BJ (cell line): ENCODE data around the gene MAP7. TPM values are rescaled to one million over a fixed set of nuclear protein-coding genes. Genes with fewer than 3 reads are reported as not detected.

Experiments
- CTCF ChIA-PET: fragments of 350-600 bp; formaldehyde crosslinking; extraction: SDS; loops from one replicate; lab custom pipeline; 2021; ENCODE audit warnings: antibody characterized with exemption, inconsistent platforms; lab: Yijun Ruan, JAX
- POLR2A ChIA-PET: fragments of 300-600 bp; sonication (Branson Sonifier 250); formaldehyde crosslinking; extraction: SDS; loops from one replicate; lab custom pipeline; 2021; ENCODE audit warnings: antibody characterized with exemption; lab: Charles Lee
- DNase-seq: peaks from one replicate; pipeline ENCODE4 v3.0.0-alpha.2; 2011; ENCODE audit warnings: low read depth
- H3K27me3 ChIP-seq: 2 replicates; pipeline ENCODE4 v1.6.0; 2011; ENCODE audit warnings: low read length; ENCODE audit not compliant: control insufficient read depth, insufficient read depth
- H3K36me3 ChIP-seq: 2 replicates; pipeline ENCODE4 v1.5.1; 2011; ENCODE audit warnings: low read length; ENCODE audit not compliant: control insufficient read depth, insufficient read depth
- H3K4me3 ChIP-seq: 2 replicates; pipeline ENCODE4 v1.5.1; 2011; ENCODE audit warnings: low read depth, mild to moderate bottlenecking, control low read depth, low read length
- polyA plus RNA-seq: library from polyadenylated mRNA; depleted of rRNA; stranded (reverse); fragments of >200 nt; gene quantifications from 2 replicates; pipeline ENCODE4 v1.2.3, GENCODE V29; 2011; rRNA removed
- small RNA-seq: library from RNA; depleted of rRNA; stranded (forward); fragments of <200 nt; gene quantifications from one replicate; pipeline ENCODE3, GENCODE V24; 2012; ENCODE audit warnings: low replicate concordance, low read depth; ENCODE audit not compliant: insufficient read length
- TF ChIP-seq, protein P1 (sequence below): IDR thresholded peaks from 2 replicates; pipeline ENCODE4 v1.5.1; 2011; ENCODE audit warnings: low read depth, mild to moderate bottlenecking, control low read depth, inconsistent platforms, low read length, moderate library complexity; ENCODE audit not compliant: insufficient read depth

Gene MAP7
- polyA plus RNA-seq, 1 experiment = 0.45 TPM

- TF ChIP-seq, protein P1, sequence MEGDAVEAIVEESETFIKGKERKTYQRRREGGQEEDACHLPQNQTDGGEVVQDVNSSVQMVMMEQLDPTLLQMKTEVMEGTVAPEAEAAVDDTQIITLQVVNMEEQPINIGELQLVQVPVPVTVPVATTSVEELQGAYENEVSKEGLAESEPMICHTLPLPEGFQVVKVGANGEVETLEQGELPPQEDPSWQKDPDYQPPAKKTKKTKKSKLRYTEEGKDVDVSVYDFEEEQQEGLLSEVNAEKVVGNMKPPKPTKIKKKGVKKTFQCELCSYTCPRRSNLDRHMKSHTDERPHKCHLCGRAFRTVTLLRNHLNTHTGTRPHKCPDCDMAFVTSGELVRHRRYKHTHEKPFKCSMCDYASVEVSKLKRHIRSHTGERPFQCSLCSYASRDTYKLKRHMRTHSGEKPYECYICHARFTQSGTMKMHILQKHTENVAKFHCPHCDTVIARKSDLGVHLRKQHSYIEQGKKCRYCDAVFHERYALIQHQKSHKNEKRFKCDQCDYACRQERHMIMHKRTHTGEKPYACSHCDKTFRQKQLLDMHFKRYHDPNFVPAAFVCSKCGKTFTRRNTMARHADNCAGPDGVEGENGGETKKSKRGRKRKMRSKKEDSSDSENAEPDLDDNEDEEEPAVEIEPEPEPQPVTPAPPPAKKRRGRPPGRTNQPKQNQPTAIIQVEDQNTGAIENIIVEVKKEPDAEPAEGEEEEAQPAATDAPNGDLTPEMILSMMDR = no peak
- Histone ChIP-seq H3K27me3 (no peaks in the 10 kb centered on the region; the same call in none of the 2 replicates), H3K36me3 (no peaks in the 10 kb centered on the region), H3K4me3 (no peak overlapping the region)
- ChIA-PET POLR2A (no interaction called here), CTCF (interaction anchor here (0.7 kb wide), 1 partner anchor 8 kb away, joined by 3 read pairs; no protein-coding TSS in a partner anchor)
- no peak for DNase-seq
These were observed 242.9 kb downstream of the MAP7 start for GRCh38 chr6:136307351-136307750.

- Histone ChIP-seq H3K36me3 (no peaks in the 10 kb centered on the region), H3K27me3 (no peaks in the 10 kb centered on the region; the same call in 1 of the 2 replicates), H3K4me3 (no peak overlapping the region)
- TF ChIP-seq, protein P1 = no peak
- no peak for DNase-seq
- ChIA-PET CTCF (no interaction called here), POLR2A (no interaction called here)
These were observed 243.8 kb downstream of the MAP7 start for GRCh38 chr6:136306466-136306865.

DNA sequence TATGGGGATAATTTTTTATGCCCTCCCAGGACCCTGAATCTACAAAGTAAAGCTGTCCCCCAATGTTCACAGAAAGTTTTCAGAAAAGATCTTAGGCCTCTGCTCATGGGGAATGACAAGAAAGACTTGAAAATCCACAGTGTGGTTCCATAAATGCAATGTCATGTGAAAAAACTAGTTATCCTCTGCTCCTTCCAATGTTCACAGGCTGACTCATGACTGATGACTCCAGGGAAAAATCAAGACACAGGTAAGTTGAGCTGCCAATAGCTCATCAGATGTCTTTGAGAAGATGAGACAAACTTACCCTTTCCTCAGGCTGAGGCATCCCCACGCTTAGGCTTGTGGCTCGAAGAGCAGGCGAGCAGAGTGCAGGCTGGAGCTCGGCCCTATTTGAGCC lies 245.8 kb downstream of the MAP7 start:
- TF ChIP-seq, protein P1 = no peak
- DNase-seq = no peak
- ChIA-PET CTCF (interaction anchor here (0.6 to 1.8 kb wide), 2 partner anchors 13 to 51 kb away, joined by 3 to 5 read pairs; no protein-coding TSS in a partner anchor), POLR2A (no interaction called here)
- Histone ChIP-seq H3K4me3 (no peak overlapping the region), H3K36me3 (no peaks in the 10 kb centered on the region), H3K27me3 (no peaks in the 10 kb centered on the region; the same call in 1 of the 2 replicates)

DNA sequence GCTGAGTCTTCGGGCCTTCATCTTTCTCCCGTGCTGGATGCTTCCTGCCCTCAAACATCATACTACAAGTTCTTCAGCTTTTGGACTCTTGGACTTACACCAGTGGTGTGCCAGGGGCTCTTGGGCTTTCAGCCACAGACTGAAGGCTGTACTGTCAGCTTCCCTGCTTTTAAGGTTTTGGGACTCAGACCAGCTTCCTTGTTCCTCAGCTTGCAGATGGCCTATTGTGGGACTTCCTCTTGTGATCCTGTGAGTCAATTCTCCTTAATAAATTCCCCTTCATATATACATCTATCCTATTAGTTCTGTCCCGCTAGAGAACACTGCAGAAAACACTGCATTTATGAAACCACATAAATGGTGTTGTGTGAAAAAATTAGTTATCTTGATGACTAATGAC lies 246.7 kb downstream of the MAP7 start:
- Histone ChIP-seq H3K27me3 (no peaks in the 10 kb centered on the region; the same call in 1 of the 2 replicates), H3K4me3 (no peak overlapping the region), H3K36me3 (no peaks in the 10 kb centered on the region)
- CTCF ChIA-PET = interaction anchor here (0.6 to 1.8 kb wide), 2 partner anchors 14 to 50 kb away, joined by 3 to 5 read pairs; no protein-coding TSS in a partner anchor
- TF ChIP-seq, protein P1 = no peak
- POLR2A ChIA-PET = no interaction called here
- DNase-seq = no peak

- Histone ChIP-seq H3K27me3 (no peaks in the 10 kb centered on the region), H3K4me3 (no peak overlapping the region), H3K36me3 (no peaks in the 10 kb centered on the region)
- POLR2A ChIA-PET = no interaction called here
- CTCF ChIA-PET = no interaction called here
- TF ChIP-seq, protein P1 = no peak
- no peak for DNase-seq
These were observed 255.6 kb downstream of the MAP7 start for GRCh38 chr6:136294621-136295020.

Small RNA genes lying within 50 kb of the gene (small RNA-seq; reads per million reads assigned to genes)
- gene AL023284.1 (not detected), gene NDUFS5P1 (not detected)

Other genes starting within 250 kb of the MAP7 start
- 2.2 and 2.5 TPM in 2 replicates for gene MAP3K5, start 242.1 kb upstream of the MAP7 start, polyA plus RNA-seq